ENCODE results near the gene IL3. TPM values are rescaled to one million over a fixed set of nuclear protein-coding genes. Genes with fewer than 3 reads are reported as not detected.
A peak's percentile ranks its signal among the peaks of the same experiment; 100 is the strongest.

Gene IL3
- total and polyA plus RNA-seq, 2 donors (not counting 1 experiment from before 2014, with no cell fraction given): not detected

GRCh38 chr5:132019337-132019736 lies 41.1 kb upstream of the IL3 start:
- Histone ChIP-seq H3K4me3 (ENCODE audit: control extremely low read depth in 1 of 5, extremely low read depth in 1 of 5, insufficient read depth in 1 of 5, low read depth in 2 of 5, low read length in 4 of 5) (no peak overlapping the region), H3K4me1 (ENCODE audit: control insufficient read depth in 2 of 2, insufficient read depth in 2 of 2, low read length in 2 of 2) (peaks cover 6 to 11% of the 10 kb centered on the region in 2 donors), H3K4me2 (replicated peaks; ENCODE audit: low read depth, low read length, poor library complexity, severe bottlenecking) (no peak overlapping the region), H3K36me3 (replicated peaks in 1 of 2; ENCODE audit: control extremely low read depth in 1 of 2, control insufficient read depth in 1 of 2, extremely low read depth in 1 of 2, insufficient read depth in 2 of 2, low read length in 1 of 2) (no peaks in the 10 kb centered on the region), H3K9me3 (ENCODE audit: control extremely low read depth in 1 of 3, control insufficient read depth in 2 of 3, insufficient read depth in 1 of 3, low read length in 2 of 3) (no peaks in the 10 kb centered on the region), H4K20me1 (ENCODE audit: control insufficient read depth, insufficient read depth, low read length, poor library complexity, severe bottlenecking) (no peaks in the 10 kb centered on the region), H3K79me2 (ENCODE audit: control insufficient read depth, insufficient read depth, low read length) (no peaks in the 10 kb centered on the region), H3K27me3 (replicated peaks in 1 of 4; ENCODE audit: control extremely low read depth in 1 of 4, control insufficient read depth in 3 of 4, insufficient read depth in 4 of 4, low read length in 3 of 4) (peaks cover 0 to 23% (median 11%) of the 10 kb centered on the region in 4 experiments), H2AFZ (ENCODE audit: insufficient read depth, low read depth, low read length, poor library complexity, severe bottlenecking) (no peak overlapping the region), H3K9ac (ENCODE audit: low read length) (no peak overlapping the region), H3K27ac (ENCODE audit: low read length in 2 of 2) (no peak overlapping the region)
- intact Hi-C loops (cut with micrococcal nuclease): no loop called here
- ChIA-PET CTCF (interaction anchor here (1.1 kb wide), 1 partner anchor 430 kb away, joined by 4 read pairs; no protein-coding TSS in a partner anchor), POLR2A (no interaction called here)
- Mint-ChIP-seq H3K9me3 (ENCODE audit: insufficient read depth) (no peaks in the 10 kb centered on the region), H3K4me3 (no peak overlapping the region), H3K4me1 (peaks cover 12% of the 10 kb centered on the region), H3K27me3 (peaks cover 49% of the 10 kb centered on the region), H3K27ac (no peak overlapping the region)
- ATAC-seq (ENCODE audit: low read depth) (no peak), DNase-seq (no peak)
- no peak for TF ChIP-seq EZH2 (IDR thresholded peaks at IDR 0.05; ENCODE audit: borderline replicate concordance, insufficient read depth, low read depth, low read length, poor library complexity, severe bottlenecking)
- TF ChIP-seq, protein P1, sequence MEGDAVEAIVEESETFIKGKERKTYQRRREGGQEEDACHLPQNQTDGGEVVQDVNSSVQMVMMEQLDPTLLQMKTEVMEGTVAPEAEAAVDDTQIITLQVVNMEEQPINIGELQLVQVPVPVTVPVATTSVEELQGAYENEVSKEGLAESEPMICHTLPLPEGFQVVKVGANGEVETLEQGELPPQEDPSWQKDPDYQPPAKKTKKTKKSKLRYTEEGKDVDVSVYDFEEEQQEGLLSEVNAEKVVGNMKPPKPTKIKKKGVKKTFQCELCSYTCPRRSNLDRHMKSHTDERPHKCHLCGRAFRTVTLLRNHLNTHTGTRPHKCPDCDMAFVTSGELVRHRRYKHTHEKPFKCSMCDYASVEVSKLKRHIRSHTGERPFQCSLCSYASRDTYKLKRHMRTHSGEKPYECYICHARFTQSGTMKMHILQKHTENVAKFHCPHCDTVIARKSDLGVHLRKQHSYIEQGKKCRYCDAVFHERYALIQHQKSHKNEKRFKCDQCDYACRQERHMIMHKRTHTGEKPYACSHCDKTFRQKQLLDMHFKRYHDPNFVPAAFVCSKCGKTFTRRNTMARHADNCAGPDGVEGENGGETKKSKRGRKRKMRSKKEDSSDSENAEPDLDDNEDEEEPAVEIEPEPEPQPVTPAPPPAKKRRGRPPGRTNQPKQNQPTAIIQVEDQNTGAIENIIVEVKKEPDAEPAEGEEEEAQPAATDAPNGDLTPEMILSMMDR (IDR thresholded peaks at IDR 0.05): no peak

- no peaks in the 10 kb centered on the region for H3K79me2 ChIP-seq (ENCODE audit: control insufficient read depth, insufficient read depth, low read length)
- no peak overlapping the region for H3K4me3 ChIP-seq (ENCODE audit: control extremely low read depth in 1 of 5, extremely low read depth in 1 of 5, insufficient read depth in 1 of 5, low read depth in 2 of 5, low read length in 4 of 5)
- peaks cover 6 to 11% of the 10 kb centered on the region in 2 donors for H3K4me1 ChIP-seq (ENCODE audit: control insufficient read depth in 2 of 2, insufficient read depth in 2 of 2, low read length in 2 of 2)
- no peaks in the 10 kb centered on the region for H4K20me1 ChIP-seq (ENCODE audit: control insufficient read depth, insufficient read depth, low read length, poor library complexity, severe bottlenecking)
- peaks cover 0 to 23% (median 11%) of the 10 kb centered on the region in 4 experiments for H3K27me3 ChIP-seq (replicated peaks in 1 of 4; ENCODE audit: control extremely low read depth in 1 of 4, control insufficient read depth in 3 of 4, insufficient read depth in 4 of 4, low read length in 3 of 4)
- H2AFZ ChIP-seq (ENCODE audit: insufficient read depth, low read depth, low read length, poor library complexity, severe bottlenecking): no peak overlapping the region
- H3K27ac Mint-ChIP-seq: peak overlapping the region; percentile 5
- POLR2A ChIA-PET: no interaction called here
- peaks cover 44% of the 10 kb centered on the region for H3K27me3 Mint-ChIP-seq
- peak; percentile 40 for DNase-seq
- intact Hi-C loops (cut with micrococcal nuclease): no loop called here
- no peaks in the 10 kb centered on the region for H3K36me3 ChIP-seq (replicated peaks in 1 of 2; ENCODE audit: control extremely low read depth in 1 of 2, control insufficient read depth in 1 of 2, extremely low read depth in 1 of 2, insufficient read depth in 2 of 2, low read length in 1 of 2)
- ATAC-seq (ENCODE audit: low read depth): peak; percentile 54
- TF ChIP-seq, protein P1 (IDR thresholded peaks at IDR 0.05): no peak
- no peaks in the 10 kb centered on the region for H3K9me3 Mint-ChIP-seq (ENCODE audit: insufficient read depth)
- no peak overlapping the region for H3K9ac ChIP-seq (ENCODE audit: low read length)
- no peaks in the 10 kb centered on the region for H3K9me3 ChIP-seq (ENCODE audit: control extremely low read depth in 1 of 3, control insufficient read depth in 2 of 3, insufficient read depth in 1 of 3, low read length in 2 of 3)
- WGBS (ENCODE audit: insufficient coverage): 80% methylated on average over 1 of the region's 6 CpGs
- H3K4me2 ChIP-seq (replicated peaks; ENCODE audit: low read depth, low read length, poor library complexity, severe bottlenecking): no peak overlapping the region
- CTCF ChIA-PET: interaction anchor here (1.1 kb wide), 1 partner anchor 430 kb away, joined by 4 read pairs; no protein-coding TSS in a partner anchor
- no peak overlapping the region for H3K4me3 Mint-ChIP-seq
- peaks cover 12% of the 10 kb centered on the region for H3K4me1 Mint-ChIP-seq
- no peak overlapping the region for H3K27ac ChIP-seq (ENCODE audit: low read length in 2 of 2)
Measured at GRCh38 chr5:132019857-132020555, 40.4 kb upstream of the IL3 start.

Data from B cell (primary cell).